Mucosa of gallbladder (tissue), 1 donor: Measurements from ENCODE around the gene KLHL11. TPM values are rescaled to one million over a fixed set of nuclear protein-coding genes. Genes with fewer than 3 reads are reported as not detected.

Source experiments
- DNase-seq: peaks from one replicate; pipeline ENCODE4 v3.0.0-alpha.2; 2020; ENCODE audit warnings: low spot score
- total RNA-seq: library from RNA; stranded (reverse); gene quantifications from one replicate; pipeline ENCODE4 v1.2.1, GENCODE V29; 2021
- donor health status: DM: no; HTN: no; CAD: no.

Gene KLHL11
- total RNA-seq, 1 donor from 2014 or later = 14.0 TPM

DNA sequence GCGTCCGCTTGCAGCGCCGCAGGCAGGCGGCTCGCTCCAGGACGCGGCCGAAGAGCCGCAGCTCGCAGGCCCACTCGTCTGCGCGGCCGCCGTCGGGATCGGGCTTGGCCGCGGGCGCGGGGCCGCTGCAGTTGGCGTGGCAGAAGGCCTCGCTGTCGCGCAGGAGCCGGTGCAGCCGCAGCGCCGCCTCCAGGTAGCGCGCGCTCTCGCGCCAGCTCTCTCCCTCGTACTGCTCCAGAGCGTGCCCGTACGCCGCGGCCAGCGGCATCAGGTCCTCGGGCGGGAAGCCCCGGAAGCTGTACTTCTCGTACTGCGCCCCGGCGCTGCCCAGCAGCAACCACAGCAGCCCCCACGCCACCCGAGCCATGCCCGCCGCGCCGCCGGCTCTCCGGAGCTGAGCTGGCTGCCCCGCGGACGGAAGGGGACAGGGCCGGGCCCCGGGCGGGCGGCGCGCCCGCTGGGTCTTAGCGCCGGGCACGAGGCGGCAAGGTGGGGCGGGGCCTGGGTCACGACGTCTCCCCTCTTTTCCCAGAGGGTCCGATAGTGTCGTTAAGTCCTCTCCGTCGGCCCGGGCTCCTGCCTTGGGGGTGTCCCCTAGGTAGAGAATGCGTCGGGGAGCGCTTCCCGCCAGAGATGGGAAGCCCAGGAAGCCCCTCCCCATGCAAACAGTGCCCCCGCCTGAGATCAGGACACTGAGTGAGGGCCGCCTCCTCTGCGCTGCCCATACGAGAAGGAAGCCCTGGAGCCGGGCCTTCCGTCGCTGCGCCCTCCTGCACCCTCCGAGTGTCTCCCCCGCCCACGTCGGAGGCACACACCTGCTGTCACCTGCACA, 53.5 kb downstream of the KLHL11 start, which contains the start of gene P3H4:
TSS of gene P3H4 (minus strand) at position 401 of the 832 bp plus-strand sequence. CDS start at position 367, 34 bp downstream.
- peak; percentile 77 for DNase-seq

DNA sequence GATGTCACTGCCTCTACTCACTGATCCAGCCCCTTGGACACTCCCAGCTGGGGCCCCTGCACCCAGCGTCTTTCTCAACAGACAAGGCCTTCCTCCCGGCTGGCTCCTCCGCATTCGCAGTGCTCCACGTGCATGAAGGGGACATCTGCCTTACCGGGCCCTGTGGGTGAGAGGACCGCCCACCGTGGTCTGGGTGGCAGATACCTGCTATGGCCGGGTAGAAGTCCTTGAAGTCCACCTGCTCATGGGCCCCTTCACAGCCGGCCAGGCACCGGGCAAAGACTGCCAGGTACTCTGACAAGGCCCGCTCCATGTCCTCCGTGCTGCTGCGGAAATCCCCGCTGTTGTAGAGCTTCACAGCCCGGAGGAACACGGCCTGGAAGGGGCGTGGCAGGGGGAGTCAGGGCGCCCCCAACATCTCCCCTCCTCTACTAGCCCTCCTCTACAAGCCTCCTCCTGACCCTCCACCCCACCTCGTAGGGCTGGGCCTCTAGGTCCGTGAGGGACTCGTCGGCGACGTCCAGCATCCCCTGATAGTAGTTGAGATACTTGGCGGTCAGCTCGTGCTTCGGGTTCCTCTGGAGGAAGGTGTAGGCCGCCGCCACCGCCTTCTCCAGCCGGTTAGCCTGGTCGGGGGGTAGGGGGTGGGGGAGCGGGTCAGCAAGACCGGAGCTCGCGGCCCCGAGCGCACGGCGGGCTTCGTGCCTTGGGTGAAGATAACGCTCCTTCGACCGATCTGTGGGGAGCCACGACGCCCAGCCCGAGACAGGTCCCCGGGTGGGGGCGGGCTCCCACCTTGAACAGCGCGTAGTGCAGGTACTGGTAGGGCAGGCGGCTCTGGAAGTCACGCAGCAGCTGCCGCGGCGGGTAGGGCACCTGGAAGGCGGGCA, 54.3 kb downstream of the KLHL11 start:
- DNase-seq = no peak

DNA sequence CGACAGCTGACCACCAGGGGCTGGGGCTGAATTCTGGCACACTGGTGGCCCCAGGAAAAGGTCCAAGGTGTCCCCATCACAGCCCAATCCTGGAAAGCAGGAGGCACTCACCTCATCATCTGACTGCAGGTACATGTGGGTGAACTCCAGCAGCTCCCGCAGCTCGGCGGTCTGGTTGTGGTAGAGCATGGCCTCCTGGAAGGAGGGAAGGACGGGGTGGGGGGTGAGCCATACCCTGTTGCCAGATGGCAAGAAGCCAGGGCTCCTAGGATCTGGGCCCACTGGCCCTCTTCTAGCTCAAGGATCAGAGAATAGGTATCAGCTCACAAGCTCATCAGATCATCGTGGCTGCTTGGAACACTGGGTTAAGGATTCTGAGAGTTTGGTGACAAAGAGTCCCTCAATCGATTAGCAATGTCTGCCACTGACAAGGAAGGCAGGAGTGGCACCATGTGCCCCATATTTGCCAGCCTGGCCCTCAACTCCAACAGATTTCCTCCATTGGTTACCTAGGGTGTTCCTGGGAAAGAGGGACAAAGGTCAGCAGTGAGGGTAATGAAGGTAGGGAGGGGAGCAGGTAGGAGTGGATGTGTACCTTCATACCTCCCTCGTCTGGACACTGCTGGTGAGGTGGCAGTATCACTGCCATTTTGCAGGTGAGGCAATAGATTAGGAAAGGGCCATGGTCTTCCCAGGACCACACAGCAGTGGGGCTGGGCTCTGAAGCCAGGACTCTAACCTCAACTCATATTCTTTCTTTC, 58.4 kb downstream of the KLHL11 start:
- DNase-seq = peak; percentile 29

Other genes with a start within 250 kb of the KLHL11 start
- not detected for gene KRT17, start 240.8 kb downstream of the KLHL11 start, total RNA-seq
- gene EIF1, start 176.5 kb downstream of the KLHL11 start, total RNA-seq = 723 TPM
- gene GAST, start 153.1 kb downstream of the KLHL11 start, total RNA-seq = not detected
- gene HAP1, start 130.8 kb downstream of the KLHL11 start, total RNA-seq = 1.9 TPM
- gene JUP, start 78.7 kb downstream of the KLHL11 start, total RNA-seq = 201 TPM
- 24.1 TPM for gene P3H4, start 53.5 kb downstream of the KLHL11 start, total RNA-seq
- gene FKBP10, start 52.4 kb downstream of the KLHL11 start, total RNA-seq = 59.2 TPM
- 39.6 TPM for gene NT5C3B, start 29.2 kb downstream of the KLHL11 start, total RNA-seq
- gene KLHL10, start 27.6 kb downstream of the KLHL11 start, total RNA-seq = 0.29 TPM
- 127 TPM for gene ACLY, start 53.5 kb upstream of the KLHL11 start, total RNA-seq
- gene ODAD4, start 65.2 kb upstream of the KLHL11 start, total RNA-seq = 1.6 TPM
- 65.9 TPM for gene CNP, start 101.4 kb upstream of the KLHL11 start, total RNA-seq
- 69.8 TPM for gene DNAJC7, start 152.0 kb upstream of the KLHL11 start, total RNA-seq
- gene NKIRAS2, start 154.7 kb upstream of the KLHL11 start, total RNA-seq = 31.1 TPM
- 1.6 TPM for gene C17orf113, start 185.2 kb upstream of the KLHL11 start, total RNA-seq
- 0.32 TPM for gene ZNF385C, start 233.1 kb upstream of the KLHL11 start, total RNA-seq
- 26.8 TPM for gene DHX58, start 247.3 kb upstream of the KLHL11 start, total RNA-seq